ENCODE data around the gene LYPD4.

Gene LYPD4

GRCh38 chr19:41851456-41851855 is 7.0 kb upstream of the LYPD4 start:
- no peak for DNase-seq (ENCODE audit: low read depth)
- no peak overlapping the region for H3K4me3 ChIP-seq (ENCODE audit: low read depth, low read length)
- TF ChIP-seq CTCF (IDR thresholded peaks at IDR 0.05; ENCODE audit: insufficient read depth, low read depth, low read length, missing control alignments) = no peak

DNA sequence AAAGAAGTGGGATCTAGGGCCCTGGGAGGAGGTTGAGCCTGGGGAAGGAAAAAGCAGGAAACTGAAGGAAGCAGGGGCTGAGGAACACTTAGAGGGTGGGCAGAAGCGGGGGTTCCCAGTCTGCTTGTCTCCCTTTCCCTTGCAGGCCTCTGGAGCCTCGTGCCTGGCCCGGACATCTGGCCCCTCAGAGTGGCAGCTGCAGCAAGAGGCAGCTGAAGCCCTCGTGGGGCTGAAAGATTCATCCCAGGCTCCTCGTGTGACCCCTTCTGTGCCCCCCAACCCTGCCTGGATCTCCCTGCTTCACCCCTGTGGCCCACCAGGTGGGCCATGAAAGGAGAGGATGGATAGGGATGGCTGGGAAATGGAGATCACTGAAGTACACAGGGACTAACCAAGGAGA is 5.9 kb upstream of the LYPD4 start:
- no peak for DNase-seq (ENCODE audit: low read depth)
- H3K4me3 ChIP-seq (ENCODE audit: low read depth, low read length) = no peak overlapping the region
- TF ChIP-seq CTCF (IDR thresholded peaks at IDR 0.05; ENCODE audit: insufficient read depth, low read depth, low read length, missing control alignments) = no peak

- TF ChIP-seq CTCF (IDR thresholded peaks at IDR 0.05; ENCODE audit: insufficient read depth, low read depth, low read length, missing control alignments) = no peak
Measured at GRCh38 chr19:41849067-41849466, 4.6 kb upstream of the LYPD4 start.

GRCh38 chr19:41848666-41849065 is 4.2 kb upstream of the LYPD4 start:
- no peak overlapping the region for H3K4me3 ChIP-seq (ENCODE audit: low read depth, low read length)
- TF ChIP-seq CTCF (IDR thresholded peaks at IDR 0.05; ENCODE audit: insufficient read depth, low read depth, low read length, missing control alignments) = no peak
- no peak for DNase-seq (ENCODE audit: low read depth)

More at GRCh38 chr19:41849067-41849466, 4.6 kb upstream of the LYPD4 start:
- no peak overlapping the region for H3K4me3 ChIP-seq (ENCODE audit: low read depth, low read length)
- no peak for DNase-seq (ENCODE audit: low read depth)

DNA sequence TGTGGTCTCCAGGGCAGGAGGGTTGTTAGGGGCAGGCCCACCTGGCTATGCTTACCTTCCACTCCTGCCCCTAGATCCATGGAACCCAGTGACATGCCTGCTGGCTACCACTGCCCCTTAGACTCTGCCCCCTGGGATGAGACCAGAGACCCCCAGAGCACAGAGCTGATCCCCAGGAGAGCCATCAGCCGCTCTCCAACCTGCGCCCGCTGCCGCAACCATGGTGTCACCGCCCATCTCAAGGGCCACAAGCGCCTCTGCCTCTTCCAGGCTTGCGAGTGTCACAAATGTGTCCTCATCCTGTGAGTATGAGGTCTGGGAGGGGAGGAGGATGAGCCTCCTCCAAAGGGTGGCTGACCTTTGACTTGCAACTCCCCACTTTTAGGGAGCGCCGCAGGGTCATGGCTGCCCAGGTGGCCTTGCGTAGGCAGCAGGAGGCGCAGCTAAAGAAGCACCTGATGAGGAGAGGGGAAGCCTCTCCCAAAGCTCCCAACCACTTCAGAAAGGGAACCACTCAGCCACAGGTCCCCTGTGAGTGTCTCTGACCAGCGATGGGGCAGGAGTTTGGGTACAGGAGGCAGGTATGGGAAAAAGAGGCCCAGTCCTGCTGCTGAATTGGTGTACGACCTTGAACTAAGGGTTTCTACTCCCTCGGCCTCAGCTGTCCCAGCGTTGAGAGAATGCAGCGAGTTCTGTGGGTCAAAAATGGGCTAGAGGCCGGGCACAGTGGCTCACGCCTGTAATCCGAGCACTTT is 3.0 kb upstream of the LYPD4 start:
- no peak for TF ChIP-seq CTCF (IDR thresholded peaks at IDR 0.05; ENCODE audit: insufficient read depth, low read depth, low read length, missing control alignments)
- H3K4me3 ChIP-seq (ENCODE audit: low read depth, low read length) = no peak overlapping the region
- DNase-seq (ENCODE audit: low read depth) = no peak

- no peak overlapping the region for H3K4me3 ChIP-seq (ENCODE audit: low read depth, low read length)
- no peak for DNase-seq (ENCODE audit: low read depth)
- no peak for TF ChIP-seq CTCF (IDR thresholded peaks at IDR 0.05; ENCODE audit: insufficient read depth, low read depth, low read length, missing control alignments)
Measured at GRCh38 chr19:41845051-41845590, 638 bp upstream of the LYPD4 start.

GRCh38 chr19:41845001-41845050 is 343 bp upstream of the LYPD4 start, which contains the start of gene DMRTC2:
Gene DMRTC2, plus strand, starts transcription at chr19:41845042. Its CDS starts 2,387 bp downstream, at chr19:41847429.
- no peak within 1 kb of the TSS for H3K4me3 ChIP-seq (ENCODE audit: low read depth, low read length)

More at GRCh38 chr19:41845001-41845050, 343 bp upstream of the LYPD4 start, which contains the start of gene DMRTC2:
- no peak for TF ChIP-seq CTCF (IDR thresholded peaks at IDR 0.05; ENCODE audit: insufficient read depth, low read depth, low read length, missing control alignments)
- no peak for DNase-seq (ENCODE audit: low read depth)

All from GM12865 (cell line).